H1 (cell line): ENCODE data around the gene GNAT1. TPM values are rescaled to one million over a fixed set of nuclear protein-coding genes. Genes with fewer than 3 reads are reported as not detected.

Experiments used
- CTCF ChIA-PET: fragments of 300-600 bp; sonication (Branson Sonifier 250); formaldehyde crosslinking; loops from one replicate; lab custom pipeline; 2021; ENCODE audit not compliant: partially characterized antibody; lab: Charles Lee
- POLR2A ChIA-PET: fragments of 300-600 bp; sonication (Branson Sonifier 250); formaldehyde crosslinking; loops from one replicate; lab custom pipeline; 2021; ENCODE audit warnings: inconsistent platforms; ENCODE audit not compliant: partially characterized antibody; lab: Charles Lee
- DNase-seq, 2 experiments: peaks; one replicate each; pipeline versions ENCODE4 v3.0.0 to v3.0.0-alpha.2; 2010 to 2022; ENCODE audit warnings: low spot score in 2 of 2, low read depth in 1 of 2, mixed read lengths in 1 of 2
- FAIRE-seq: peaks from 2 replicates; lab custom pipeline; 2011; peaks lifted over from hg19 to GRCh38; lab: Jason Lieb, UNC
- H2AFZ ChIP-seq: 2 replicates; pipeline ENCODE4 v1.8.1; 2012; ENCODE audit warnings: low read length, inconsistent platforms
- H2AK5ac ChIP-seq: 2 replicates; pipeline ENCODE4 v1.6.1; 2013; ENCODE audit warnings: low read depth, low read length
- H2BK120ac ChIP-seq: replicated peaks from 2 replicates; pipeline ENCODE3; 2013; ENCODE audit warnings: low read depth, low read length, inconsistent platforms
- H2BK12ac ChIP-seq: 2 replicates; pipeline ENCODE4 v1.6.1; 2013; ENCODE audit warnings: low read depth, low read length
- H2BK15ac ChIP-seq: 2 replicates; pipeline ENCODE4 v1.6.1; 2013; ENCODE audit warnings: low read length
- H2BK20ac ChIP-seq: 2 replicates; pipeline ENCODE4 v1.6.1; 2013; ENCODE audit warnings: low read length
- H2BK5ac ChIP-seq: 2 replicates; pipeline ENCODE4 v1.6.1; 2013; ENCODE audit warnings: low read depth, low read length
- H3K14ac ChIP-seq: 2 replicates; pipeline ENCODE4 v1.6.1; 2013; ENCODE audit warnings: inconsistent platforms; ENCODE audit not compliant: insufficient read length
- H3K18ac ChIP-seq: 2 replicates; pipeline ENCODE4 v1.6.1; 2013; ENCODE audit warnings: low read length; ENCODE audit errors: extremely low read depth
- H3K23ac ChIP-seq: 2 replicates; pipeline ENCODE4 v1.6.1; 2013; ENCODE audit warnings: inconsistent platforms; ENCODE audit not compliant: insufficient read length
- H3K23me2 ChIP-seq: 2 replicates; pipeline ENCODE4 v1.6.1; 2013; ENCODE audit warnings: low read depth, low read length
- H3K27ac ChIP-seq: 2 replicates; pipeline ENCODE4 v1.6.1; 2011; ENCODE audit warnings: low read depth, low read length, inconsistent platforms
- H3K27me3 ChIP-seq, 4 experiments: replicated peaks in 1 of 4; 1 replicate in 1 of 4; 2 replicates in 3 of 4; pipeline versions ENCODE4 v1.6.1 to v1.8.1; 2011 to 2013; ENCODE audit warnings: low read length in 3 of 4, mild to moderate bottlenecking in 3 of 4, inconsistent platforms in 2 of 4, mixed read lengths in 2 of 4, moderate library complexity in 1 of 4; ENCODE audit not compliant: control insufficient read depth in 3 of 4, insufficient read depth in 3 of 4; ENCODE audit errors: extremely low read depth in 1 of 4
- H3K36me3 ChIP-seq, 4 experiments: 2 replicates each; pipeline versions ENCODE4 v1.6.1 to v1.8.1; 2011 to 2013; ENCODE audit warnings: mild to moderate bottlenecking in 4 of 4, low read length in 3 of 4, moderate library complexity in 2 of 4, control low read depth in 1 of 4, inconsistent platforms in 1 of 4; ENCODE audit not compliant: insufficient read depth in 4 of 4, control insufficient read depth in 2 of 4
- H3K4ac ChIP-seq: replicated peaks from 2 replicates; pipeline ENCODE3; 2013; ENCODE audit warnings: low read length, low read depth, mixed read lengths, inconsistent platforms; ENCODE audit not compliant: insufficient read length
- H3K4me1 ChIP-seq, 4 experiments: replicated peaks in 1 of 4; 1 replicate in 1 of 4; 2 replicates in 3 of 4; pipeline versions ENCODE4 v1.6.1 to v1.8.1; 2011 to 2013; ENCODE audit warnings: low read length in 3 of 4, inconsistent platforms in 2 of 4, mixed read lengths in 1 of 4; ENCODE audit not compliant: insufficient read depth in 4 of 4, control insufficient read depth in 3 of 4
- H3K4me2 ChIP-seq, 2 experiments: 2 replicates each; pipeline versions ENCODE4 v1.6.1 to v1.8.1; 2011 to 2013; ENCODE audit warnings: low read depth in 2 of 2, low read length in 2 of 2, control low read depth in 1 of 2, inconsistent platforms in 1 of 2, mild to moderate bottlenecking in 1 of 2; ENCODE audit not compliant: insufficient read depth in 1 of 2
- H3K4me3 ChIP-seq, 4 experiments: fragments of 200-600, 300-600 bp in 1 of 4; sonication (generic), shearing (Covaris generic), sonication (Bioruptor Twin) in 1 of 4; 2 replicates each; pipeline versions ENCODE4 v1.5.1 to v1.8.1; 2011 to 2016; ENCODE audit warnings: low read length in 4 of 4, low read depth in 3 of 4, control low read depth in 2 of 4, inconsistent platforms in 2 of 4, mild to moderate bottlenecking in 2 of 4, mixed read lengths in 1 of 4, moderate library complexity in 1 of 4; ENCODE audit not compliant: insufficient read depth in 2 of 4; ENCODE audit errors: extremely low read depth in 1 of 4
- H3K56ac ChIP-seq: replicated peaks from 2 replicates; pipeline ENCODE3; 2013; ENCODE audit warnings: low read depth, mild to moderate bottlenecking, mixed read lengths, low read length, inconsistent platforms; ENCODE audit not compliant: insufficient read length
- H3K79me1 ChIP-seq: 2 replicates; pipeline ENCODE4 v1.6.1; 2013; ENCODE audit warnings: low read depth, low read length, control low read depth
- H3K79me2 ChIP-seq, 2 experiments: 2 replicates each; pipeline versions ENCODE4 v1.6.1 to v1.8.1; 2012 to 2013; ENCODE audit warnings: low read length in 2 of 2, mild to moderate bottlenecking in 2 of 2, inconsistent platforms in 1 of 2; ENCODE audit not compliant: insufficient read depth in 2 of 2, control insufficient read depth in 1 of 2
- H3K9ac ChIP-seq, 4 experiments: replicated peaks in 1 of 4; 1 replicate in 1 of 4; 2 replicates in 3 of 4; pipeline versions ENCODE4 v1.6.1 to v1.8.1; 2011 to 2013; ENCODE audit warnings: low read depth in 3 of 4, low read length in 3 of 4, control low read depth in 2 of 4, mild to moderate bottlenecking in 2 of 4, moderate library complexity in 2 of 4, inconsistent platforms in 1 of 4; ENCODE audit errors: extremely low read depth in 1 of 4
- H3K9me3 ChIP-seq, 2 experiments: 2 replicates each; pipeline versions ENCODE4 v1.6.1 to v1.8.1; 2012 to 2013; ENCODE audit warnings: mild to moderate bottlenecking in 2 of 2, moderate library complexity in 2 of 2, control low read depth in 1 of 2, inconsistent platforms in 1 of 2, low read depth in 1 of 2, low read length in 1 of 2, mixed read lengths in 1 of 2; ENCODE audit not compliant: insufficient read depth in 2 of 2
- H4K20me1 ChIP-seq, 2 experiments: replicated peaks in 1 of 2; 2 replicates each; pipeline versions ENCODE3 to v1.8.1; 2011 to 2013; ENCODE audit warnings: inconsistent platforms in 2 of 2, low read length in 2 of 2, mild to moderate bottlenecking in 1 of 2; ENCODE audit not compliant: insufficient read depth in 2 of 2, control insufficient read depth in 1 of 2
- H4K5ac ChIP-seq: 2 replicates; pipeline ENCODE4 v1.6.1; 2013; ENCODE audit warnings: low read length, low read depth, mixed read lengths, inconsistent platforms; ENCODE audit not compliant: insufficient read length
- H4K8ac ChIP-seq: 2 replicates; pipeline ENCODE4 v1.8.0; 2013; ENCODE audit warnings: mild to moderate bottlenecking, moderate library complexity, low read length, inconsistent platforms; ENCODE audit not compliant: insufficient read depth; ENCODE audit errors: extremely low read depth
- H4K91ac ChIP-seq: replicated peaks from 2 replicates; pipeline ENCODE3; 2013; ENCODE audit warnings: low read length, mixed read lengths, inconsistent platforms; ENCODE audit not compliant: insufficient read length
- ATF3 ChIP-seq: IDR thresholded peaks from 2 replicates; pipeline ENCODE4 v1.6.1; 2011; ENCODE audit warnings: low read depth, mild to moderate bottlenecking, low read length; ENCODE audit not compliant: insufficient read depth
- GABPA ChIP-seq: IDR thresholded peaks from 2 replicates; pipeline ENCODE4 v1.6.1; 2011; ENCODE audit warnings: mild to moderate bottlenecking, low read length, moderate library complexity, borderline replicate concordance; ENCODE audit not compliant: insufficient read depth
- JUND ChIP-seq: IDR thresholded peaks from 2 replicates; pipeline ENCODE4 v1.6.1; 2011; ENCODE audit warnings: mild to moderate bottlenecking, improper control_type of control experiment, low read length
- KDM5A ChIP-seq: fragments of 200-600 bp; IDR thresholded peaks from 2 replicates; pipeline ENCODE4 v1.7.1; 2012; ENCODE audit warnings: mild to moderate bottlenecking, low read length, inconsistent platforms, mixed read lengths
- NANOG ChIP-seq: IDR thresholded peaks from 2 replicates; pipeline ENCODE4 v1.6.1; 2011; ENCODE audit warnings: low read length, low read depth, mild to moderate bottlenecking, inconsistent platforms; ENCODE audit not compliant: insufficient read depth, poor library complexity, severe bottlenecking
- RAD21 ChIP-seq, 2 experiments: IDR thresholded peaks in 1 of 2; conservative IDR thresholded peaks in 1 of 2; 2 replicates each; pipeline ENCODE4 v1.6.1; 2011; ENCODE audit warnings: low read depth in 2 of 2, low read length in 2 of 2, improper control_type of control experiment in 1 of 2, inconsistent platforms in 1 of 2, mild to moderate bottlenecking in 1 of 2, moderate library complexity in 1 of 2
- RFX5 ChIP-seq: IDR thresholded peaks from 2 replicates; pipeline ENCODE4 v1.6.1; 2011; ENCODE audit warnings: low read depth, low read length, improper control_type of control experiment, borderline replicate concordance
- TAF1 ChIP-seq: IDR thresholded peaks from 2 replicates; pipeline ENCODE4 v1.6.1; 2011; ENCODE audit warnings: mild to moderate bottlenecking, low read depth, low read length
- TCF12 ChIP-seq: IDR thresholded peaks from 2 replicates; pipeline ENCODE4 v1.6.1; 2011; ENCODE audit warnings: low read depth, mild to moderate bottlenecking, low read length
- TEAD4 ChIP-seq: IDR thresholded peaks from 2 replicates; pipeline ENCODE4 v1.6.1; 2012; ENCODE audit warnings: low read depth, low read length, inconsistent platforms, mixed read lengths
- WGBS, 2 experiments: shearing (Covaris generic) in 1 of 2; methylation state at CpG; one replicate each; pipeline versions ENCODE4 v1.1.6 to v1.1.7; 2013 to 2015; ENCODE audit warnings: low lambda C conversion rate in 2 of 2, mixed read lengths in 2 of 2, inconsistent platforms in 1 of 2, low coverage in 1 of 2, missing lambda C conversion rate in 1 of 2; ENCODE audit not compliant: insufficient replicate concordance in 2 of 2, insufficient coverage in 1 of 2, insufficient read length in 1 of 2; ENCODE audit errors: extremely low coverage in 1 of 2, missing lambda C conversion rate in 1 of 2; 5-methylcytosine and 5-hydroxymethylcytosine counted together
- polyA plus RNA-seq, 7 experiments: library from polyadenylated mRNA; depleted of rRNA in 3 of 7; stranded (reverse) in 5 of 7; unstranded in 2 of 7; fragments of >200 nt in 5 of 7; fragments of 200-250 nt in 2 of 7; gene quantifications; 1 replicate in 5 of 7; 2 replicates in 1 of 7; 4 replicates in 1 of 7; pipeline versions ENCODE4 v1.2.1 to v1.2.3, GENCODE V29; 2011 to 2013; ENCODE audit warnings: missing spikeins in 2 of 7, mixed read lengths in 2 of 7
- total RNA-seq: library from RNA; stranded (reverse); fragmentation: NEBNext Ultra II Directional; extraction: Animal tissue kit (Norgen Biotek cat#: 25700); gene quantifications from 2 replicates; pipeline ENCODE4 v1.2.1, GENCODE V29; 2021

The GNAT1 gene
- total and polyA plus RNA-seq, 2 of the 8 experiments (the other 6 are each of a cell fraction or from before 2014, with no cell fraction given), result 0.08 TPM; not detected in 1

- Histone ChIP-seq H4K91ac (peak overlapping the region; percentile 85), H3K18ac (peak overlapping the region; percentile 100), H3K36me3 (peaks cover 0 to 3% (median 0%) of the 10 kb centered on the region in 4 experiments; a peak in 1 of 8 replicates), H2BK12ac (peak overlapping the region; percentile 95), H2BK120ac (peak overlapping the region; percentile 75), H2BK20ac (peak overlapping the region; percentile 99), H4K8ac (peak overlapping the region; percentile 60; the same call in 1 of the 2 replicates), H3K4ac (peak overlapping the region; percentile 70), H2BK5ac (peak overlapping the region; percentile 98), H3K23me2 (peaks cover 15% of the 10 kb centered on the region; the same call in 1 of the 2 replicates), H3K27me3 (no peaks in the 10 kb centered on the region), H3K23ac (no peak overlapping the region), H3K56ac (no peak overlapping the region), H2AK5ac (peak overlapping the region; percentile 93), H3K4me3 (peak overlapping the region in 3 of 4 experiments; percentile 5 to 53 (median 32); a peak in 4 of 8 replicates), H4K5ac (peak overlapping the region; percentile 93), H3K9me3 (no peaks in the 10 kb centered on the region), H2BK15ac (peak overlapping the region; percentile 99), H3K79me2 (peaks cover 33 to 92% of the 10 kb centered on the region in 2 experiments), H4K20me1 (peaks cover 19 to 37% of the 10 kb centered on the region in 2 experiments), H3K4me1 (peaks cover 9 to 82% (median 75%) of the 10 kb centered on the region in 4 experiments), H2AFZ (no peak overlapping the region), H3K14ac (no peak overlapping the region), H3K27ac (peak overlapping the region; percentile 80), H3K9ac (peak overlapping the region in 2 of 4 experiments; percentile 15 to 47; a peak in 4 of 7 replicates), H3K79me1 (peaks cover 25% of the 10 kb centered on the region), H3K4me2 (peak overlapping the region; percentile 87 to 96)
- ChIA-PET POLR2A (interaction anchor here (0.6 to 3.4 kb wide), 16 partner anchors 9 to 104 kb away, joined by 3 to 41 read pairs (median 4); partner anchors contain the start of gene GNAT1), CTCF (interaction anchor here (0.8 to 53.5 kb wide), 7 partner anchors 17 to 146 kb away, joined by 3 to 2149 read pairs (median 3); partner anchors contain the start of genes GNAI2, GNAT1, LSMEM2 and SEMA3B)
- no peak for DNase-seq
- FAIRE-seq, result no peak
- WGBS, 2 experiments, result 78% methylated on average over 7 of the region's 7 CpGs; no CpG with 5 or more reads in 1 of the 2 experiments
- no peak for TF ChIP-seq TCF12
- no peak for TF ChIP-seq RFX5
- no peak for TF ChIP-seq TAF1
- TF ChIP-seq ATF3, result no peak
- TF ChIP-seq GABPA, result no peak
- TF ChIP-seq NANOG, result no peak
- no peak for TF ChIP-seq JUND
- no peak for TF ChIP-seq TEAD4
- TF ChIP-seq RAD21 (IDR thresholded peaks at IDR 0.05 in 1 of 2, conservative IDR thresholded peaks at IDR 0.05 in 1 of 2; ENCODE audit: low read depth in 2 of 2, low read length in 2 of 2), result no peak
- TF ChIP-seq KDM5A, result no peak
Measured at GRCh38 chr3:50241713-50242380, 50.4 kb downstream of the GNAT1 start.
